SW480 (cell line): ENCODE results near the gene RGS16.

Source experiments
- DNase-seq: peaks from one replicate; pipeline ENCODE4 v3.0.0-alpha.2; 2016; ENCODE audit warnings: low spot score

RGS16 gene

DNA sequence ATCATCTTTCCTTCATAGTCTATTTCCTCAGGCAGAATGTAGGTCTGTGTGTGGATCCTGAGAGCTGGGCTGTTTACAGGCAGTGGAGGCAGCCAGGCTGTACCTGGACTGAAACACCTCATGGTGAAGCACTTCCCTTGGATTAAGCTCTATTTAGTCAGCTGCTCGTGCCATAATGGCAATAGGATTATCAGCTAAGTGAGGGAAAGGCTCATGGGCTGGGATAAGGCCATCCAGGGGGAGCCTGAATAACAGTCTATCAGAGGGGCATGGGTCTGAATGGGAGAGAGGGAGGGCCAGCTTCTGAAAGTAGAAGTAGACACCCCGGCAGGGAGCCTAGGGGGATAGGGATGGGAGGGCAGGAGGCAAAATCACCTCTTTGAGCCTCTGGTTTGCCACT lies 23.5 kb downstream of the RGS16 start:
- no peak for DNase-seq

DNA sequence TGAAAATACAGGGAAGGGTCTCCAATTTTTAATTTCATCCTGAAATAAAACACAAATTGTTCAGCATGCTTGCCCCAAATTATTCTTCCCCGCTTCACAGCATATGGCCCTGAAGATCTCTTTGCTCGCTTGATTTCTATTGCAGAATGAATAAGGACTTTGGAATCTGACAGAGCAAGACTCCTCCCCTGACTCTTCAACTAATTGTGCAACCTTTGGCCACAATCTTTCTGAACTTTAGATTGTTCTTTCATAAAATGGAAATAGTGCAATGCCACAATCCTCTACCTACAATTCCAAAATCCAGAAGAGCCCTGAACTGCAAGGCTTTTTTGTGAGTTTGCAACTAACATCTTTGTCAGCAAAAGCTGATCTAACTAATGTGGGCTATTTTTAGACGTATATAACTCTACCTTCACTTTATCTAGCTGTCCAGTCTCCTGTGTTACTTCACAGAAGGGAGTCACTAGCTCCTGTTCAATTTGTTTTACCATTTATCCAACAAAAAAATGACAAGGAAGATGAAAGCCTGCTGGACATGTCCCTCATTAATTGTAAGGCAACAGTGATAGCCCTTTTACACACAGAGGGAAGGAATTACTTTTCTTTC lies 28.5 kb downstream of the RGS16 start:
- peak; percentile 52 for DNase-seq

DNA sequence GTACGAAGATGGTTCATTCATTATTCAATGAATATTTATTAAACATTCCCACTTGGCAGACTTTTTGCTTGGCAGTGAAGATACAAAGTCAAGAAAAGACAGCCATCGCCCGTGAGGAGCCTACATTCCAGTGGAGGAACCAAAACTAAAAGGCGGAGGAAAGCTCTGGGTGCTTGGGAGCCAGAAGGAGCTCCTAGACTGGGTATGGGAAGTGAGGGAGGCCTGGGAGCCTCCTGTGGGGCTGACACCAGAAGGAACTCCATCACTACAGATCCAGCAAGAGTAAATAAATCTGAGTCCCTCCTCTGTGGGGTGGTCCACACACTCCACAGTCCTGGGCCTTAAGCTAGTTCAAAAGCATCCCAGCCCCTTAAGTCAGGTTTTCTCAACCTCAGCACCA lies 30.0 kb downstream of the RGS16 start:
- DNase-seq: no peak

DNA sequence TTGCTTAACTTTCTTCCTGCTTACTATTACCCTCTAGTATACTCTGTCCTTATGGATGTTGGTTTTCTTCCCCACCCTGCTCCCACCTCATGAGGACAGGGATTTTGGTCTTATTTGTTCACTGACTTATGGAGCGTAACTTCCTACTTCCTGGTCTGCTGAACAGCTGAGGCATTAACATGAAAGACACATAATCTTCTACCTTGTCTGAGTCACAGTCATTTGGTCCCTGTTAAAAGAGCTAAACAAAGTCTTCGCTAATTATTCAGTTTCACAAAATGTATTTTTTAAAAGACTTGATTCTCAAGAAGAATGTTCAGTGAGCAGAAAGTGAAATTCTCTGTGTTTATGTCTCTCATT lies 33.6 kb downstream of the RGS16 start:
- no peak for DNase-seq

DNA sequence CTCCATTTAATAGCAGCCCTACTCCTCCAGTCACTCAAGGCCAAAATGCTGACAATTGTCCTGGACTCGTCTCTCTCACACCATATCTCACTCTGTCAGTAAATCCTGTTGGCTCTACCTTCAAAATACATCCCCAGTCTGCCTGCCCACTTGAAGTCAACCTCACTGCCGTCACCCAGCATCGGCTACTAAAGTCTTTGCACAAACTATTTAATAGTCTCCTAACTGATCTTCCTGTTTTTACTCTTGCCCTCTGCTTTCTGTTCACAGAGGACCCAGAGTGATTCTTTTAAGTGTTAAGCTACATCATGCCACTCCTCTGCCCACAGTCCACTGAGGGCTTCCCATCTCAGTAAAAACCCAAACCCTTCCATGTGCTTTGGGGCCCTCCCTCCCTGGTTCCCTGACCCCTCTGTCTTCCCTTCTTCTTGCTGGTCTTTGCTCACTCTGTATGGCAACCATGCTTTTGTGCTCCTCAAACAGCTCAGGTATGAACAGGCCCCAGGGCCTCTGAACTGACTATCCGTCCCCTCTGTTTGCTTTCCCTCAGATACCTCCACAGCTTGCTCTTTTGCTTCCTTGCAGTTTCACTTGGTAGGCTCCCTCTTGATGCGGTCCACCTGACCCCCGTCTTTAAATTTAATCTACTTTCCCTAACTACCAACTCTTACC lies 34.1 kb downstream of the RGS16 start:
- no peak for DNase-seq

DNA sequence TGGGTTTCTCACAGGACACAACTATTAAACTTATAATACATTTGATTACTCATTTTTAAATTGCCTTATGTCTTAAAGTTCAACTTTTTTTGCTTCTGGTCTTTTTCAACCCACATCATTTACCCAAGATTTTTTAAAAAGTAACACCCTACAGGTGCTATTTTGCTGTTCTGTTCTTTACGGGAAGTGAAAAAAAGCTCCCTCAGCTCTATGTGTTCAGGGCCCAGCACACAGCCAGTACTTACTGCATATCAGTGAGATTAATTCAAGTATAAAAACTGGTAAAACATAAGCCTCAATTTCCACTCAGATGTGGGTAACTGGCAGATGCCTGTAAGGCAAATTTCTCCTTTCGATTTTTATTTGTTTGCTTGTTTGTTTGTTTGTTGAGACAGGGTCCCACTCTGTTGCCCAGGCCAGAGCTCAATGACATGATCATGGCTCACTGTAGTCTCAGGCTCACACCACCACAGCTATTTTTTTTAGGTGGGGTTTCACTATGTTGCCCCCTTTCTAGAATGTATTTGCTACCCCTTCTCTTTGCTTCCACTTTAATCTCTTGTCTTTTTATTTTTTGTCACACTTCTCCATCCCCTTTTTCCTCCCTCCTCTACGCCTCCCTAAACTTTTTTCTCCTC lies 35.4 kb downstream of the RGS16 start:
- no peak for DNase-seq

DNA sequence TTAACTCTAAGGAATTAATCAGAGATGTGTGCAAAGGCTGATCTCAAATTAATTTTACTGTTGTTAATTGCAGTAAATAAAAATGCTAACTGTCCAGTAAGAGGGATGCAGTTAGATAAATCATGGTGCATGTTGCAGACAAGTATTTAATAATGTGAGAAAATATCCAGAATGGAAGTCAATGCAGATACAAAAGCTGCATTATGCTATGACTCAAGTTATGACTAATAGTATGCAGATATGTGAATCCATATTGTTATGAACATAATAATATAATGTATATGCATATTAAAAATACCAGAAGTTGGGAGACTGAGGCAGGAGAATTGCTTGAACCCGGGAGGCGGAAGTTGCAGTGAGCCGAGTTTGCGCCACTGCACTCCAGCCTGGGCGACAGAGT lies 36.6 kb downstream of the RGS16 start:
- DNase-seq: no peak

DNA sequence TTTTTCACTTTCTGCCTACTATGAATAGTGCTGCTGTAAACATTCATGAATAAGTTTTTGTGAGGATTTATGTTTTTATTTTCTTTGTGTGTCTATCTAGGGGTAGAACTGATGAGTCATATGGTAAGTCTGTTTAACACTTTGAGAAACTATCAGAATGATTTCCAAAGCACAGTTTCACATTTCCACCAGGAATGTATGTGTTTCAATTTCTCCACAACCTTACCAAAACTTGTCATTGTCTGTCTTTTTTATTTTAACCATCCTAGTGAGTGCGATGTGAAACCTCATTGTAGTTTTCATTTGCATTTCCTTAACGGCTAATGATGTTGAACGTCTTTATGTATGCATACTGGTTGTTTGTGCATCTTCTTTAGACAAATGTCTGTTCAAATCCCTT lies 38.7 kb downstream of the RGS16 start:
- DNase-seq: no peak

DNA sequence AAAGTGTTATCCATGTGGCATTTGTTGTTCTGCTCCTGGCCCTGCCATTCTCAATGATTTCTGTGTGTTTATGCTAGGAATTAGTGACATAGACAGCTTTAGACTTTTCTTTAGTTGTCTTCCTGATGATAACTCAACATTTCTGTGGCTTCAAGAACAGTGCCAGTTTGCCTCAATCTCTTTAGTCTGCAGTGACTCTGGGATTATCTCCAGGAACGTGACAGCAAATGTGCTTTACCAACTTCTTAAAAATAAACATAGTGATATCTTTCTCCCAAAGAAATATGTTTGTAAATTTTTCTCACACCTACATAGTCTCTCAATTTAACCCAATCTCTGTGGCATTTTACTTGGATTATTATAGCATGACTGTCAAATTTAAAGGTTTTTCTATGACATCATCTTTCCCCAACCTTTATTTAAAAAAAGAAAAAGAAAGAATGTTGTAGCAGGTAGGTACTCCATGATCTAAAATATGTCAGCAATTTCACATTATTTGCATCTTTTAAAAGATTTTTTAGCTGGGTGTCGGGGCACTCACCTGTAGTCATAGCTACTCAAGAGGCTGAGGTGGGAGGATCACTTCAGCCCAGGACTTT lies 39.7 kb downstream of the RGS16 start:
- DNase-seq: no peak

DNA sequence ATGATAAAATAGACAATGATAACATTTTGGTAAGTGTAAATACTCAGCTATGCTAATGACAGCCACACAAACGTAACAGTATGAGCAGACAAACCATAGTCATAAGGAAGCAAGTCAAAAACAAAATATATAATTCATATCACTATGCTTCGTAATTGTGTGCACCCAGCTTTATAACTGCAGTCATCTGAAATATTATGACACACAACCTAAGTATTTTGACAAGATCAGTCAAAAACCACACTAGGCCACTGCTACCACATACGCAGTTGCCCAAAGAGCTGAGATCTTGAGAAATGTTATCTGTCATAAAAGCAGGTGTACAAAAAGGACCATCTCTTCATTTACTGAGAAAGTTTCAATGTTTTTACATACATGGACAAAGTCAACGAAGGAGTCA lies 41.1 kb downstream of the RGS16 start:
- no peak for DNase-seq

DNA sequence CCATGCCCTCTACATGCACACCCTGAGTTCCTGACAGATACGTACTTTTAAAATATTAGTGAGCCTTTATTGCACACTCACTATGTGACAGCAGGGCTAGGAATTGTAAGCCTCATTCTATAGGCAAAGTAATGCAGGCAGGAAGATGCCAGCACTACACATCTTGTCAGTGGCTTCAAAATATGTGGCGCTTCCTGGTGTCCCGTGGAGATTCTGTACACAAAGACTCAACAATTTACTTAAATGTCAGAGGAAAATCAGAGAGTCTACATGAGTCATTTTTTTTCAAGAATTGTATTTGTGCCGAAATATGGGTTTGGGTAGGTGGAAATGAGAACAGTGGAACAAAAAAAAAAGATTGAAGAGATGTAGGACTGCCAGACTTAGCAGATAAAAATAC lies 42.7 kb downstream of the RGS16 start:
- no peak for DNase-seq

DNA sequence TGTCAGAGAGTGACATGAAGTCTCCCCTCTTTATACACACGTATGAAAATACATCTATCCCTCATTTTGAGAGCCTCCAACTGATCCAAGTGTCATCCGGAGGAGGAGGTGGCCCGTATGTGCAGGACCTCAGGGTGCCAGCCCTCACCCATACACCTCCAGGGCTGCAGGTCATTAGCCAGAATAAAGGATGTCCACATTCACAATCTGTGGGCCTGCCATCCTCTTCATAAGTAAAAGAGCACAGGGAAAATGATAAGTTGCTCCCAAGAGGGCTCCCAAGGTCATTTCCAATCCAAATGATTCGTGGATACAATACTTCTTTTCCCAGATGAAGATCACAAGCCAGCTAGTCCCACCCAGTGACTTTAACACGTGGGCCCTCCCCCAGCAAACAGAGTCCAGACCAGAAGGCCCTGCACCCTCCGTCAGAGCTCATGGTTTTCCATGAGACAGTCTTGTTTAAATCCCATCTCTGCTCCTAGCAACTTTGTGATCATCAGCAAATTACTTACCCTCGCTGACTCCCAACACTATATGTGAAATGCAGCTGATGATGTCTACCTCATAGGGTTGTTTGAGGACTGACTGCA lies 43.7 kb downstream of the RGS16 start:
- DNase-seq: no peak

DNA sequence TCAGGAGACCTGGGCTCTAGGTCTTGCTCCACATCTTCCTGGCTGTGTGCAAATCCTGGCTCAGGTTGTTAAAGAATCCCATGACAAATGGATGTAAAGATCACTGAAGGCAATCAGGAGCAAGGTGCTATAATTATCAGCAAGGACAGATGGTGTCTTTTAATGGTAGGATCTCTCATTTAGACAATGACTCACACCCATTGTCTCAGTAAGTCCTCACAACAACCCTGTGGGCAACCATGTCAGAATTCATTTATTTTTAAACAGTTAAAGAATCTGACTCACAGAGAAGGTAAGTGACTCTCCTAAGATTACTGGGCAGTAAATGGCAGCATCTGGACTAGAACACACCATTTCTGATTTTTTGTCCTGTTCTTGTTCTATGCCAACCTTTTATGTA lies 47.9 kb downstream of the RGS16 start:
- DNase-seq: no peak

DNA sequence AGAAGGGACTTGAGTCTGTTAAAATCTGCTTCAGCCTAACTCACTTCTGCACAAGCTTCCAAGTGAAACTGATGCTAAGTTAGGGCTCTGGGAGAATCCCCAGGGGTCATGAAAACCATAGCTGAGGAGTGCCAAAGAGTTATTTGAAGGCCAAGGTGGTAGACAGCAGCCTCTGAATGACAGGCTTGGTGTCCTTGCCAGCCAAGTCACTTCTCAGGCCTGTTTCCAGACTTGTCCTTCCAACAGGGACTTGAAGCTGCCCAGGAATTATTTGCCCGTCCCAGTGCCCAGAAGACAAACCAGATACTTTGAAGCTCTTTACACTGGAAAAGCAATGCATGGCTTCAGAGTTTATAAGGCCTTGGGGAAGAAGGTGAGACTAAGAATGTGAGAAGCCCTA lies 48.7 kb downstream of the RGS16 start:
- no peak for DNase-seq

DNA sequence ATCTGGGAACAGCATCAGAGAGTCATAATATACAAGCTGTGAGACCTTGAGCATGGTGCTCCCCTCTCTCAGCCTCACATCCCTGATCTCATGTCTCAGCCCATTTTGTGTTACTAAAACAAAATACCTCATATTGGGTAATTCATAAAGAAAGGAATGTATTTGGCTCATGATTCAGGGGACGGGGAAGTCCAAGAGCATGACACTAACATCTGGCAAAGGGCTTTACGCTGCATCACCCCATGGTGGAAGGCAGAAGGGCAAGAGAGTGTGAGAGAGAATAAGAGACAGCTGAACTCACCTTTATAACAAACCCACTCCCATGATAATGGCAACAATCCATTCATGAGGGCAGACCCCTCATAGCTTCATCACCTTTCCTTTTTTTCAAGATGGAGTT lies 51.7 kb downstream of the RGS16 start:
- DNase-seq: no peak

DNA sequence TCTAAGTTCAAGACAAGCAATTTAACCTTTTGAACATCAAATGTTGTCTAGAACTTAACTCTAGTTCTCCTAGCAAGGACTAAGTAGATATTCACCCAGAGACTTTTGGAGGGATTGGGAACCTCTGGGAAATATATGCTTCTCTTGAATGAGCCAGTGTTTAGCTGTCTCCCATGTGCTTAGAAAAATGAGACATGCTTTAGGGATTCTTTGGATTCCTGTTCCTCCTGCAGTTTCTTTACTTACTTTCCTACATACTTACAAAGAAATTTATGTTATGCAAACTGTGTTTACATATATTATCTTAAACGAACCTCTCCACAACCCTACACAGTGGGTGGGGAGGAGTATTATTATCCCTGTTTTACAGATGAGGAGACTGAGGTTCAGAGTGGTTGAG lies 54.4 kb downstream of the RGS16 start:
- DNase-seq: no peak

DNA sequence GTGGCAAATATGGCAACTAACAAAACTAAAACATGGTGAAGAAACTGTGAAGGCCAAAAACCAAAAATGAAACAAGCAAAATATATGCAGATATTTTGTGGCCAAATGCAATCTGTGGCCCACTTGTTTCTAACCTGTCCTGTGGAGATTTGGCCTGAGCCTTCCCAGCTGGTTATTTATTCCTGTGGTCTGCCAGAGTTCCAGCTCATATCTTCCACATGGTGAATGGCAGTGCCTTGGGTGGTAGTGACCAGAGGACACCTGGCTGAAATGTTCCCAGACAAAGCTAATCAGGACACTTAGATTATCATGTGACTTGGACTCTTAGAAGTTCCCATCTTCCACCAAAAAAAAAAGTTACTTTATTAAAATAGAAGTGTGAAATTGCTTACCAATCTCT lies 54.8 kb downstream of the RGS16 start:
- DNase-seq: no peak
